ENCODE results near the gene TAT. TPM values are rescaled to one million over a fixed set of nuclear protein-coding genes. Genes with fewer than 3 reads are reported as not detected.
"Not testable (repeated sequence)": the region's sequence is repeated elsewhere in the genome, so short reads cannot be mapped to it uniquely, and the experiment has no call there.

The TAT gene
- total and polyA plus RNA-seq, 10 of the 15 experiments (the other 5 are each of a cell fraction or from before 2014, with no cell fraction given): 0.01 to 0.44 (median 0.09) TPM; not detected in 4

GRCh38 chr16:71584543-71585317 is 7.8 kb upstream of the TAT start:
- ChIA-PET CTCF (interaction anchor here (0.6 to 2.4 kb wide), 5 partner anchors 9 to 847 kb away, joined by 3 to 7 read pairs (median 3); partner anchors contain the start of gene TAT), POLR2A (no interaction called here), RAD21 (ENCODE audit: unreplicated experiment) (interaction anchor here (1.1 to 2.7 kb wide), 2 partner anchors 20 to 27 kb away, joined by 3 to 8 read pairs; no protein-coding TSS in a partner anchor), SMC1A (ENCODE audit: uncharacterized antibody, unreplicated experiment) (interaction anchor here (0.6 to 1.5 kb wide), 3 partner anchors 19 to 39 kb away, joined by 3 to 6 read pairs (median 4); no protein-coding TSS in a partner anchor)
- Histone ChIP-seq H3K4me3 (no peak overlapping the region), H3K36me3 (ENCODE audit: control insufficient read depth in 2 of 2, insufficient read depth in 2 of 2, low read length in 1 of 2) (no peaks in the 10 kb centered on the region), H3K79me2 (ENCODE audit: control insufficient read depth, insufficient read depth, low read length) (no peaks in the 10 kb centered on the region), H3K9ac (ENCODE audit: control insufficient read depth, insufficient read depth, low read length) (no peak overlapping the region), H3K4me1 (ENCODE audit: control insufficient read depth, insufficient read depth, low read length) (no peaks in the 10 kb centered on the region), H3K4me2 (ENCODE audit: control insufficient read depth, insufficient read depth) (no peak overlapping the region), H3K9me3 (replicated peaks; ENCODE audit: control insufficient read depth, insufficient read depth, low read length) (no peaks in the 10 kb centered on the region), H3K27ac (ENCODE audit: control insufficient read depth, insufficient read depth) (no peak overlapping the region), H4K20me1 (ENCODE audit: control insufficient read depth, insufficient read depth) (no peaks in the 10 kb centered on the region), H3K27me3 (replicated peaks in 1 of 2; ENCODE audit: control insufficient read depth in 2 of 2, insufficient read depth in 2 of 2, low read length in 1 of 2) (no peaks in the 10 kb centered on the region), H2AFZ (ENCODE audit: control insufficient read depth, low read depth, low read length) (no peak overlapping the region)
- DNase-seq (ENCODE audit: low read depth, low spot score) (no peak), ATAC-seq (no peak), FAIRE-seq (no peak)
- 41% methylated on average over 3 of the region's 3 CpGs for WGBS (ENCODE audit: insufficient coverage, insufficient replicate concordance, low lambda C conversion rate, missing lambda C conversion rate)
- BruUV-seq (replicated peaks): no TSS peak
- TF ChIP-seq LARP7 (IDR thresholded peaks at IDR 0.05) (no peak), STAT3 (IDR thresholded peaks at IDR 0.05; ENCODE audit: low read depth, low read length) (no peak), SPI1 (IDR thresholded peaks at IDR 0.05; ENCODE audit: borderline replicate concordance, insufficient read depth, low read depth, low read length) (no peak), JUND (IDR thresholded peaks at IDR 0.05; ENCODE audit: low read depth, low read length) (no peak), MTA3 (IDR thresholded peaks at IDR 0.05; ENCODE audit: borderline replicate concordance, low read length) (no peak), TCF7 (IDR thresholded peaks at IDR 0.05; ENCODE audit: borderline replicate concordance) (no peak), E4F1 (IDR thresholded peaks at IDR 0.05; ENCODE audit: borderline replicate concordance, partially characterized antibody) (no peak), RB1 (IDR thresholded peaks at IDR 0.05; ENCODE audit: borderline replicate concordance) (no peak), SP1 (IDR thresholded peaks at IDR 0.05; ENCODE audit: low read depth, low read length) (no peak), GABPA (IDR thresholded peaks at IDR 0.05; ENCODE audit: low read depth) (no peak), IRF5 (IDR thresholded peaks at IDR 0.05; ENCODE audit: borderline replicate concordance) (no peak), ZNF207 (IDR thresholded peaks at IDR 0.05; ENCODE audit: borderline replicate concordance) (no peak), PML (IDR thresholded peaks at IDR 0.05; ENCODE audit: low read length) (no peak), RAD51 (IDR thresholded peaks at IDR 0.05) (no peak)
- in situ Hi-C loops (cut with MboI): no loop called here
- intact Hi-C loops (cut with micrococcal nuclease; ENCODE audit: unreplicated experiment): no loop called here

- H3K4me2 ChIP-seq (ENCODE audit: control insufficient read depth, insufficient read depth); DNase-seq (ENCODE audit: low read depth, low spot score); FAIRE-seq; H3K9me3 ChIP-seq (replicated peaks; ENCODE audit: control insufficient read depth, insufficient read depth, low read length); in situ Hi-C loops (cut with MboI); ATAC-seq; H3K79me2 ChIP-seq (ENCODE audit: control insufficient read depth, insufficient read depth, low read length); BruUV-seq (replicated peaks); H3K36me3 ChIP-seq (ENCODE audit: control insufficient read depth in 2 of 2, insufficient read depth in 2 of 2, low read length in 1 of 2); H2AFZ ChIP-seq (ENCODE audit: control insufficient read depth, low read depth, low read length); CTCF ChIA-PET; H3K4me3 ChIP-seq; H3K27ac ChIP-seq (ENCODE audit: control insufficient read depth, insufficient read depth); H4K20me1 ChIP-seq (ENCODE audit: control insufficient read depth, insufficient read depth); H3K9ac ChIP-seq (ENCODE audit: control insufficient read depth, insufficient read depth, low read length); H3K4me1 ChIP-seq (ENCODE audit: control insufficient read depth, insufficient read depth, low read length); H3K27me3 ChIP-seq (replicated peaks in 1 of 2; ENCODE audit: control insufficient read depth in 2 of 2, insufficient read depth in 2 of 2, low read length in 1 of 2); POLR2A ChIA-PET; RAD21 ChIA-PET (ENCODE audit: unreplicated experiment); intact Hi-C loops (cut with micrococcal nuclease; ENCODE audit: unreplicated experiment): not testable (repeated sequence)
- WGBS (ENCODE audit: insufficient coverage, insufficient replicate concordance, low lambda C conversion rate, missing lambda C conversion rate): 56% methylated on average over 5 of the region's 5 CpGs
- SMC1A ChIA-PET (ENCODE audit: uncharacterized antibody, unreplicated experiment): interaction anchor here (0.7 kb wide), 1 partner anchor 29 kb away, joined by 3 read pairs; no protein-coding TSS in a partner anchor
Observed at GRCh38 chr16:71582553-71582848, 5.6 kb upstream of the TAT start.
